Naive thymus-derived CD8-positive, alpha-beta T cell (primary cell): Measurements from ENCODE around the gene AASDHPPT. TPM values are rescaled to one million over a fixed set of nuclear protein-coding genes. Genes with fewer than 3 reads are reported as not detected.

ENCODE experiments used
- ATAC-seq, 2 donors: fragments of 150-1000 bp; cut with Tn5 transposase in 1 of 2; sonication (Bioruptor Pico), chemical (Tn5 transposase) in 1 of 2; 1 replicate in 1 of 2; 2 replicates in 1 of 2; pipeline ENCODE4 v1.10.0; 2021; ENCODE audit warnings: mild to moderate bottlenecking in 2 of 2, moderate library complexity in 2 of 2
- POLR2A ChIA-PET: fragments of 350-600 bp; sonication (Branson Sonifier 250); formaldehyde crosslinking; loops from one replicate; lab custom pipeline; 2021; ENCODE audit warnings: antibody characterized with exemption; lab: Charles Lee
- DNase-seq, 10 donors: peaks; one replicate each; pipeline versions ENCODE4 v3.0.0 to v3.0.0-alpha.2; 2020 to 2022
- H3K27ac Mint-ChIP-seq, 10 donors: one replicate each; pipeline ENCODE4 v1.8.0; 2020 to 2022; ENCODE audit warnings: mild to moderate bottlenecking in 10 of 10, mixed read lengths in 10 of 10, moderate library complexity in 4 of 10, inconsistent platforms in 1 of 10
- H3K27me3 Mint-ChIP-seq, 5 donors: one replicate each; pipeline ENCODE4 v1.8.0; 2021 to 2022; ENCODE audit warnings: mixed read lengths in 5 of 5
- H3K36me3 Mint-ChIP-seq, 3 donors: one replicate each; pipeline ENCODE4 v1.8.0; 2020 to 2022; ENCODE audit warnings: mixed read lengths in 3 of 3, mild to moderate bottlenecking in 2 of 3, inconsistent platforms in 1 of 3
- H3K4me1 Mint-ChIP-seq, 4 donors: one replicate each; pipeline ENCODE4 v1.8.0; 2021 to 2022; ENCODE audit warnings: mixed read lengths in 4 of 4
- H3K4me3 Mint-ChIP-seq, 10 donors: one replicate each; pipeline ENCODE4 v1.8.0; 2020 to 2022; ENCODE audit warnings: mild to moderate bottlenecking in 10 of 10, mixed read lengths in 10 of 10, moderate library complexity in 6 of 10, inconsistent platforms in 1 of 10
- H3K9me3 Mint-ChIP-seq, 9 donors: one replicate each; pipeline ENCODE4 v1.8.0; 2020 to 2022; ENCODE audit warnings: mixed read lengths in 9 of 9, mild to moderate bottlenecking in 3 of 9, inconsistent platforms in 1 of 9, moderate library complexity in 1 of 9
- polyA plus RNA-seq, 3 donors: library from polyadenylated mRNA; unstranded; fragments of 300-500 nt; fragmentation: Illumina TruSeq; gene quantifications; one replicate each; pipeline ENCODE4 v1.2.3, GENCODE V29; 2021
- total RNA-seq, 8 experiments: library from RNA in 2 of 8; stranded (reverse) in 2 of 8; gene quantifications; one replicate each; pipeline ENCODE4 v1.2.3 and lab custom pipeline; 2021 to 2026

The AASDHPPT gene
- total and polyA plus RNA-seq, 5 experiments from 2014 or later, result 28.0 to 48.6 (median 35.5) TPM

- peak overlapping the region in 1 of 10 donors; percentile 9 for H3K27ac Mint-ChIP-seq
- H3K36me3 Mint-ChIP-seq, result peaks cover 0 to 27% (median 24%) of the 10 kb centered on the region in 3 donors
- H3K4me1 Mint-ChIP-seq, result peaks cover 5 to 15% (median 11%) of the 10 kb centered on the region in 4 donors
- no peak for DNase-seq
- H3K27me3 Mint-ChIP-seq, result no peaks in the 10 kb centered on the region
- H3K4me3 Mint-ChIP-seq, result no peak overlapping the region
- H3K9me3 Mint-ChIP-seq, result no peaks in the 10 kb centered on the region
- no peak for ATAC-seq
- POLR2A ChIA-PET, result no interaction called here
These were observed 15.2 kb upstream of the AASDHPPT start for GRCh38 chr11:106061954-106062949.

- peaks cover 0 to 24% (median 20%) of the 10 kb centered on the region in 3 donors for H3K36me3 Mint-ChIP-seq
- H3K4me1 Mint-ChIP-seq, result peaks cover 5 to 17% (median 12%) of the 10 kb centered on the region in 4 donors
- H3K27ac Mint-ChIP-seq, result no peak overlapping the region
- H3K9me3 Mint-ChIP-seq, result no peaks in the 10 kb centered on the region
- H3K27me3 Mint-ChIP-seq, result no peaks in the 10 kb centered on the region
- no peak overlapping the region for H3K4me3 Mint-ChIP-seq
- no peak for DNase-seq
- ATAC-seq, result no peak
- POLR2A ChIA-PET, result no interaction called here
These were observed 14.5 kb upstream of the AASDHPPT start for GRCh38 chr11:106063009-106063408.

GRCh38 chr11:106070606-106071005, 6.9 kb upstream of the AASDHPPT start:
- DNase-seq (no peak), ATAC-seq (no peak)
- Mint-ChIP-seq H3K4me3 (no peak overlapping the region), H3K4me1 (peaks cover 10 to 34% (median 19%) of the 10 kb centered on the region in 4 donors), H3K36me3 (peaks cover 0 to 27% (median 17%) of the 10 kb centered on the region in 3 donors), H3K9me3 (no peaks in the 10 kb centered on the region), H3K27me3 (no peaks in the 10 kb centered on the region), H3K27ac (no peak overlapping the region)
- POLR2A ChIA-PET, result no interaction called here

DNA sequence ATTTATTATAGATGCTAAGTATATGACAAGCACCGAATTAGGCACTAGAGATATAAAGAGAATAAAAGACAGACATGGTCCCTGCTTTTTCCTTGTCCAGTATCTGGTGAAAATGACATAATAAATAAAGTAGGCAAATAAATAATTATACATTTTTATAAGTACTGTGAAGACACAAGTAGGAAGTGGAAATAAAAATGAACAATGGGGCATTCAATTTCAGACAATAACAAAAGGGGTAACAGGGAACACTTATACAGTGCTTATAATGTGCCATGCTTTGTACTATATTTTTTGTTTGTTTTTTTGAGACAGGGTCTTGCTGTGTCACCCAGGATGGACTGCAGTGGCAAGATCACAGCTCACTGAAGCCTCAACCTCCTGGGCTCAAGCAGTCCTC, 4.7 kb upstream of the AASDHPPT start:
- H3K36me3 Mint-ChIP-seq, result peaks cover 0 to 16% (median 15%) of the 10 kb centered on the region in 3 donors
- peaks cover 15 to 36% (median 27%) of the 10 kb centered on the region in 4 donors for H3K4me1 Mint-ChIP-seq
- POLR2A ChIA-PET, result no interaction called here
- no peaks in the 10 kb centered on the region for H3K27me3 Mint-ChIP-seq
- ATAC-seq (no peak), DNase-seq (no peak)
- no peak overlapping the region for H3K27ac Mint-ChIP-seq
- H3K4me3 Mint-ChIP-seq, result no peak overlapping the region
- no peaks in the 10 kb centered on the region for H3K9me3 Mint-ChIP-seq

DNA sequence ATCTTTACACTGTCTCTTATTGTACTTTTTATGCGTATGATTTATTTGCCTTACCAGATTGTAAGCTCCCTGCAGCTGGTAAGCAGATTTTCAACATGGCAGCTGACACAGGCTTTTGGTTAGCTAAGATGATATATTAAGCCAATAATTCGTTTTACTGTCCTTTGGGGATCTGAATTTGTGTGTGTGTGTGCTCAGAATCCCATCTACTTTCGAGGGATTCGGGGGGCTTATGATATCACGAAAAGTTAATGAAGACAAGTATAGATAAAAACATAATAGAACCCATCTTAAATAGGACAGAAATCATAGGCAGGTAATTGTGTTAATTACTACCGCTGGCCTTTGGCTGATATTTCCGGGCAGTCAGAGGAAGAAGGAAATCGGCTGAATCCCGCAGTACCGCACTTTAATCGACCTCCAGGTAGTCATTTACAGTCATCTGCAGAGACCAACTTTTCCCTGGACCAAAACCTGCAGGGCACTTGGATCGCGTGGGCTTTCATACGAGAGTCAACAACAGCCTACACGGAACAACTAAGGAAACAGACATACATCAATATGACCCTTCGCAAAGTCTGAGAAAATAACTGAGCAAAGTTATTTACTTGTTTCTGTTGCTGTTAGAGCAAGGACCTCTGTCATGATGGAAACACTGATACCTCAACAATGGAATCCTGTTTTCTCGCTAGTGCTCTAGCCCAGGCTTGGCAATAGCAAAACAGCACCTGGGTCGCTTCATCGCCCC, 1.1 kb upstream of the AASDHPPT start:
- H3K36me3 Mint-ChIP-seq, result peaks cover 0 to 29% (median 12%) of the 10 kb centered on the region in 3 donors
- peak overlapping the region; percentile 90 to 100 (median 98) for H3K4me3 Mint-ChIP-seq
- POLR2A ChIA-PET, result interaction anchor here (0.9 to 1.4 kb wide), 3 partner anchors 53 to 1932 kb away, joined by 4 to 5 read pairs (median 5); partner anchors contain the start of genes CUL5 and CWF19L2
- DNase-seq (peak in 2 of 10 donors; percentile 0 to 2), ATAC-seq (no peak)
- peak overlapping the region; percentile 93 to 100 (median 98) for H3K27ac Mint-ChIP-seq
- no peaks in the 10 kb centered on the region for H3K9me3 Mint-ChIP-seq
- H3K27me3 Mint-ChIP-seq, result no peaks in the 10 kb centered on the region
- peaks cover 28 to 56% (median 55%) of the 10 kb centered on the region in 4 donors for H3K4me1 Mint-ChIP-seq

- Mint-ChIP-seq H3K36me3 (peaks cover 0 to 32% (median 12%) of the 10 kb centered on the region in 3 donors), H3K4me3 (peak within 1 kb of the TSS; percentile 90 to 100 (median 98)), H3K9me3 (no peaks in the 10 kb centered on the region), H3K4me1 (peaks cover 30 to 63% (median 61%) of the 10 kb centered on the region in 4 donors), H3K27ac (peak within 1 kb of the TSS; percentile 93 to 100 (median 98)), H3K27me3 (no peaks in the 10 kb centered on the region)
- DNase-seq (peak; percentile 90 to 99 (median 99)), ATAC-seq (peak; percentile 91 to 92)
- POLR2A ChIA-PET, result interaction anchor here (0.9 to 1.4 kb wide), 3 partner anchors 54 to 1932 kb away, joined by 4 to 5 read pairs (median 5); partner anchors contain the start of genes CUL5 and CWF19L2
These were observed 398 bp upstream of the AASDHPPT start, which contains the start of gene KBTBD3 for GRCh38 chr11:106076919-106077608. Gene KBTBD3, minus strand, starts transcription at chr11:106077347. Its CDS starts 18,250 bp downstream, at chr11:106059097.

DNA sequence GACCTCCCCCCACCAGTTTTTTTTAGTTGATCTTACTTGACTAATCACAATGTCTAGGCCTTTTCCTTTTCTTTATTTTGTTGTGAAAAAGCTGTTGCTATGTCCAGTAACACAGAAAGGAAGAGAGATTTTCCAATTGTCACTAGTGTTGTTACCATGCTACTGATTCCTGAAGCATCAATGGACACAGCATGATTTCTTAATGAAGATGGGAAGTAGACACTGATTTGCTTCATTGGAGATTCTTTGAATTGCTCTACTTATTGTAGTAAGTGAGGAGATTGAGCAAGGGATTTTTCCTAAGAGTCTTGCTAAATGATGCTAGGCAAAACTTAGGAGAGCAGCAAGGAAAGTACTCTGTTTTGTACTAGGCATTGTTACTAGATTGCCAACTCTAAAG, 4.6 kb downstream of the AASDHPPT start:
- H3K36me3 Mint-ChIP-seq, result peaks cover 0 to 61% (median 11%) of the 10 kb centered on the region in 3 donors

DNA sequence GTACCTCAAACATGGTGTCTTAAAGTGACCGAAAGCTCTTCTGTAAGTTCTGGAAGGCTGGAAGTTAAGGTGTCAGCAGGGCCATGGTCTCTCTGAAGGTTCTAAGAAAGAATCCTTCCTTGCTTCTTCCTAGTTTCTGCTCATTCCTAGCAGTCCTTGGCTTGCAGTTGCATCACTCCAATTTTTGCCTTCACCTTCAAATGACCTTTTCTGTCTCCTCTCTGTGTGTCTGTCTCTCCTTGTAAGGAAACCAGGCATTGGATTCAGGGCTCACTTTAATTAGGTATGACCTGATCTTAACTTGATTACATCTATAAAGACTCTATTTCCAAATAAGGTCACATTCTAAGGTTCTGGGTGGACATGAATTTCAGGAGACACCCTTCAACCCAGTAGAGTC, 8.7 kb downstream of the AASDHPPT start:
- no peaks in the 10 kb centered on the region for H3K27me3 Mint-ChIP-seq
- DNase-seq (no peak), ATAC-seq (no peak)
- peak overlapping the region in 5 of 10 donors; percentile 36 to 60 (median 50) for H3K27ac Mint-ChIP-seq
- POLR2A ChIA-PET, result no interaction called here
- H3K9me3 Mint-ChIP-seq, result no peaks in the 10 kb centered on the region
- peak overlapping the region in 6 of 10 donors; percentile 3 to 26 (median 6) for H3K4me3 Mint-ChIP-seq
- H3K4me1 Mint-ChIP-seq, result peaks cover 28 to 75% (median 71%) of the 10 kb centered on the region in 4 donors
- peaks cover 0 to 68% (median 5%) of the 10 kb centered on the region in 3 donors for H3K36me3 Mint-ChIP-seq

More for the DNA sequence above, 4.6 kb downstream of the AASDHPPT start:
- Mint-ChIP-seq H3K9me3 (no peaks in the 10 kb centered on the region), H3K27ac (no peak overlapping the region), H3K27me3 (no peaks in the 10 kb centered on the region), H3K4me1 (peaks cover 29 to 84% (median 75%) of the 10 kb centered on the region in 4 donors), H3K4me3 (peak overlapping the region in 7 of 10 donors; percentile 5 to 58 (median 43))
- DNase-seq (no peak), ATAC-seq (no peak)
- POLR2A ChIA-PET, result no interaction called here

- H3K4me1 Mint-ChIP-seq, result peaks cover 26 to 74% (median 68%) of the 10 kb centered on the region in 4 donors
- POLR2A ChIA-PET, result no interaction called here
- ATAC-seq (no peak), DNase-seq (no peak)
- H3K4me3 Mint-ChIP-seq, result peak overlapping the region in 6 of 10 donors; percentile 3 to 28 (median 14)
- peaks cover 0 to 70% (median 9%) of the 10 kb centered on the region in 3 donors for H3K36me3 Mint-ChIP-seq
- H3K27me3 Mint-ChIP-seq, result no peaks in the 10 kb centered on the region
- no peaks in the 10 kb centered on the region for H3K9me3 Mint-ChIP-seq
- H3K27ac Mint-ChIP-seq, result peak overlapping the region in 4 of 10 donors; percentile 19 to 58 (median 30)
These were observed 9.4 kb downstream of the AASDHPPT start for GRCh38 chr11:106086850-106087249.

DNA sequence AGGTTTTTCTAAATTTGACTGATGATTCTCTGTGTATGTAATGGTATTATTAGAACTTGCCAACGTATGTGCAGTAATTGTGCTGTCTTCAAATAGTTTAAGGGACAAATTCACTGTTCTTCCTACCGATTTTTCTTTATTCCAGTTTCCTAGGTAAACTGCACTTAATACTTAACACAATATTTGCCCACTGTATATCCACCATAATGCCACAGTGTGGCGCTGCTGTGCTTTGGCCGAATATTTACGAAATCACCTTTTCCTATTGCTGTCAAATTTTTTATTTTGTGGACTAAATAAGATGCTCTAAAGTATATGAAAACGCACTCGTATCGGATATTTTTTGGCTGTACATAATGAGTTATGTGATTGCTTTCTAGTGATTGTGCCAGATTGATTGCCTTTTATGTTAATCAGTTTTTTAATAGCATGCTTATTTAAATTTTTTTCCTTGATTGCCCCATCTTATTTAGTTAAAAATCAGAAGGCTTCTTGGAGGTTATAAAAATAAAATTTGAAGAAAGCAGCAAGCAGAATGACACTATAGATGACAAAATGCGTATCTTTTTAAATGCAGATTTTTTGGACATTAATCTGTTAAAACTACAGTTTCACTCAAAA, 10.5 kb downstream of the AASDHPPT start:
- POLR2A ChIA-PET, result no interaction called here
- H3K4me3 Mint-ChIP-seq, result peak overlapping the region in 6 of 10 donors; percentile 7 to 37 (median 28)
- H3K36me3 Mint-ChIP-seq, result peaks cover 4 to 71% (median 14%) of the 10 kb centered on the region in 3 donors
- DNase-seq, result peak in 8 of 10 donors; percentile 6 to 31 (median 20)
- H3K27me3 Mint-ChIP-seq, result no peaks in the 10 kb centered on the region
- peaks cover 25 to 64% (median 58%) of the 10 kb centered on the region in 4 donors for H3K4me1 Mint-ChIP-seq
- H3K27ac Mint-ChIP-seq, result peak overlapping the region in 2 of 10 donors; percentile 2 to 48
- ATAC-seq, result peak; percentile 61 to 70
- H3K9me3 Mint-ChIP-seq, result no peaks in the 10 kb centered on the region

- Mint-ChIP-seq H3K27me3 (no peaks in the 10 kb centered on the region), H3K4me1 (peaks cover 24 to 58% (median 52%) of the 10 kb centered on the region in 4 donors), H3K27ac (peak overlapping the region in 4 of 10 donors; percentile 3 to 48 (median 14)), H3K4me3 (no peak overlapping the region), H3K36me3 (peaks cover 4 to 72% (median 14%) of the 10 kb centered on the region in 3 donors), H3K9me3 (no peaks in the 10 kb centered on the region)
- ATAC-seq (no peak), DNase-seq (no peak)
- POLR2A ChIA-PET, result no interaction called here
These were observed 11.4 kb downstream of the AASDHPPT start for GRCh38 chr11:106088896-106089295.
